ENCODE data around the gene SH3BGRL2. TPM values are rescaled to one million over a fixed set of nuclear protein-coding genes. Genes with fewer than 3 reads are reported as not detected.

Gene SH3BGRL2
- total RNA-seq, 8 experiments from 2014 or later: 4.1 to 44.6 (median 17.8) TPM

DNA sequence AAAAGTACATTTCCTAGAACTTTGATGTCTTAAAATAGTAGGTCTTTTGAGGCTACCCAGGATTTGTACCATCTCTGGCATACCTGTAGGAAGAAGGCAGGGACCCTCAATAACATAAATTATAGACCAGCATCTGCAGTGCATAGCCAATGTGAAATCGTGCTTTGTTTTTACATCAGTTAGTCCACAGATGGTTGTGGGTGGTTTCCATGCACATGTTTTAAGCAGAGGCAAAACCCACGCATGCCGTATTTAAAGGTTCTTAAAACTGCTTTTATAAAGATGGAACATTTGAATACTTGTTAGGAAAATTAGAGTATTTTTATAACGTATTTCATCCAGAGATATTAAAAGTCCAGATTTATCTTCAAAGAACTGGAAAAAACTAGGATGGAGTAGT, 66.3 kb downstream of the SH3BGRL2 start:
- Histone ChIP-seq H3K4me1 (replicated peaks in 1 of 2) (no peaks in the 10 kb centered on the region), H3K4me3 (no peak overlapping the region), H3K27ac (no peak overlapping the region)
- in situ Hi-C loops (cut with MboI; ENCODE audit: low pct_unique_long_range_greater_than_20kb in 2 of 9, low sequenced_read_pairs in 9 of 9, unreplicated experiment in 9 of 9): no loop called here
- 0 to 100% (median 91%) methylated on average over 2 to 4 of the region's 4 CpGs; no CpG with 5 or more reads in 1 of the 10 experiments for WGBS, 10 experiments
- peak in 3 of 8 experiments; percentile 19 to 91 (median 31) for ATAC-seq (replicated peaks in 6 of 8)

DNA sequence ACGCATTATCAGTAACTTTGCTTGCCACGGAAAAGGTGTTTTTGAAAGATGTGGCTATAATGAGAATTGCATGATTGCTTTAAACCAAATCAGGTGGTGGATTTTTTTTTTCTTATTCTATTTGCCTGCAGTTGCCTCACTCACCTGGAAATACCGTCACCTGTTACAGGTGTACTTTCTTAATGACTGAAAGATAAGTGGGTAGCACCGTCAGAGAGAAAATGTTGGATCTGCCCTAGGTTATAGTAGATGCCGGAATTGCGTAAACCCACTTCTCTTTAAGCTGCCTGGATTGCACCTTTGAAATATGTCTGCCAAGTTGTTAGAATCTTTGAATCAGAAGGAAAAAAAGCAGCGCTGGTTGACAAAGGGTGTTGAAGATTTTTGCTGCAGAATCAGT, 68.5 kb downstream of the SH3BGRL2 start:
- H3K27ac ChIP-seq: no peak overlapping the region
- in situ Hi-C loops (cut with MboI; ENCODE audit: low pct_unique_long_range_greater_than_20kb in 2 of 9, low sequenced_read_pairs in 9 of 9, unreplicated experiment in 9 of 9): no loop called here
- WGBS, 10 experiments: 80 to 100% (median 99%) methylated on average over 1 to 7 of the region's 7 CpGs
- no peaks in the 10 kb centered on the region for H3K4me1 ChIP-seq (replicated peaks in 1 of 2)
- ATAC-seq (replicated peaks in 6 of 8): no peak
- H3K4me3 ChIP-seq: no peak overlapping the region

DNA sequence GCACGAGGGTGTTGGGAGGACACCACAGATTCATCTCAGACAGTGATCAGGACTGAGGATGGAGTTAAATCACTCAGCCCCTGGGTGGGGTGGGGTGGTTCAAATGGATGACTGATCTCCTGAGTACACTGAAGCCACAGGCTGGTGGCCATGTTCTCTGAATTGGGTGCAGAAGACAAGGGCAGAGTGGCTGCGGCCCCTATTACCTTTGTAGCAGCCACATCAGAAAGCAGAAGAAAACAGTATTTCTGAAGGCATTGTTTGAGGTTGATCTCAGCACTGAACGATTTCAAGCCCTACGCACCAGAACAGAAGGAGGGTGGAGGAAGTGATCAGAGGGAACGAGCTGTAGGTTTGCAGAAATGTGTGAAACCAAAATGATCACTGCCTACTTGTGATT, 71.6 kb downstream of the SH3BGRL2 start:
- ATAC-seq (replicated peaks in 6 of 8): peak in 1 of 8 experiments; percentile 58
- 50 to 93% (median 77%) methylated on average over 2 to 5 of the region's 5 CpGs; no CpG with 5 or more reads in 3 of the 10 experiments for WGBS, 10 experiments
- Histone ChIP-seq H3K4me3 (no peak overlapping the region), H3K4me1 (replicated peaks in 1 of 2) (no peaks in the 10 kb centered on the region), H3K27ac (no peak overlapping the region)
- in situ Hi-C loops (cut with MboI; ENCODE audit: low pct_unique_long_range_greater_than_20kb in 2 of 9, low sequenced_read_pairs in 9 of 9, unreplicated experiment in 9 of 9): no loop called here

DNA sequence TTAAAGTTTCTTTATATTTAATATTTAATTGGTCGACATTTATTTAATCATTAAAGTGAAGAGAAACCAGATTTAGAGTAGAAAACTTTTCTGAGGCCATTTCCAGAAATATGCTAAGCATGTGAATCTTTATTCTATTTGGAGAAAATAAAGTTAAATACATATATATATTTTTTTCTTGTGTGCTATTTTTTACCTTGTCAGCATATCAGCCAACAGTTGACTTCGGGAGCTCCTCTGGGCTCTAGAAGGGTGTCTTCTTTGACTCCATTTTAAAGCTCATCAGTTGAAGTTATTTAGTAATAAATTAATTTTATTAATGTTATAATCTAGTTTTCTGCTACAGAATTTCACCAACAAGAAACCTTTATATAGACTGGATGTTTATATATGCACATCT, 73.1 kb downstream of the SH3BGRL2 start:
- in situ Hi-C loops (cut with MboI; ENCODE audit: low pct_unique_long_range_greater_than_20kb in 2 of 9, low sequenced_read_pairs in 9 of 9, unreplicated experiment in 9 of 9): no loop called here
- WGBS, 10 experiments: 59 to 100% (median 93%) methylated on average over 1 to 2 of the region's 2 CpGs
- Histone ChIP-seq H3K4me1 (replicated peaks in 1 of 2) (no peaks in the 10 kb centered on the region), H3K27ac (no peak overlapping the region), H3K4me3 (no peak overlapping the region)
- no peak for ATAC-seq (replicated peaks in 6 of 8)

DNA sequence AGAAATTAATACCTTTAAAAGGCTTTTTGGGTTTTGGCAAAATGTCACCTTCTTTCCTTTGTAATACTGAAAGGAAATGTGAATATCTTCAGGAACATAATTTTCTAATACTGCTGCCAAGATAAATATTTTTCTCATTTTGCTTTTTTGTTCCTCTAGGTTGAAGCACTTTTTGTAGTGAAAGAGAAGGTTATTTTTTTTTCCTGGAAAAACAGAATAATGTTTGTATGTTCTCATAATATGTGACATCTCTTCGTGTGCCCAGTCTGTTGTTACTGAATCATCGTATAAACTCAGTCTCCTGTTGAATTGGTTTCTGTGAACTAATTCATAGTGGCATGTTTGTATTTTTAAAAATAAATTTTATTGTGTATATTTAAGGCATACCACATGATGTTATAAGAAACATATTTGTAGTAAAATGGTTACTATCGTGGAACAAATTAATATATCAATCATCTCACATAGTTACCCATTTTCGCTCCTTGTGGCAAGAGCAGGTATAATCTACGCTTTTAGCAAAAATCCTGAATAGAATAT, 74.4 kb downstream of the SH3BGRL2 start:
- ATAC-seq (replicated peaks in 6 of 8): no peak
- in situ Hi-C loops (cut with MboI; ENCODE audit: low pct_unique_long_range_greater_than_20kb in 2 of 9, low sequenced_read_pairs in 9 of 9, unreplicated experiment in 9 of 9): no loop called here
- H3K4me1 ChIP-seq (replicated peaks in 1 of 2): no peaks in the 10 kb centered on the region
- WGBS, 10 experiments: 82 to 98% (median 91%) methylated on average over 1 to 5 of the region's 5 CpGs
- no peak overlapping the region for H3K27ac ChIP-seq
- H3K4me3 ChIP-seq: no peak overlapping the region

DNA sequence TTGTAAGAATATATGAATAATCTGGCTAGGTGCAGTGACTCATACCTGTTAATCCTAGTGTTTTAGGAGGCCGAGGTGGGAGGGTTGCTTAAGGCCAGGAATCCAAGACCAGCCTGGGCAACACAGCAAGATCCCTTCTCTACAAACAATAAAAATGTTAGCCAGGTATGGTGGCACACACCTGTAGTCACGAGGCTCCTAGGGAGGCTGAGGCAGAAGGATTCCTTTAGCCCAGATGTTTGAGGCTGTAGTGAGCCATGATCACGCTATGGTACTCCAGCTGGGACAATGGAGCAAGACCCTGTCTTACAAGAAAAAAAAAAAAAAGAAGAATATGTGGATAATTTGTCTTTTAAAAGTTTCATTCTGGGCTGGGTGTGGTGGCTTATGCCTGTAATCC, 75.4 kb downstream of the SH3BGRL2 start:
- H3K4me3 ChIP-seq: no peak overlapping the region
- in situ Hi-C loops (cut with MboI; ENCODE audit: low pct_unique_long_range_greater_than_20kb in 2 of 9, low sequenced_read_pairs in 9 of 9, unreplicated experiment in 9 of 9): no loop called here
- no peaks in the 10 kb centered on the region for H3K4me1 ChIP-seq (replicated peaks in 1 of 2)
- 88 to 100% (median 100%) methylated on average over 1 to 2 of the region's 3 CpGs; no CpG with 5 or more reads in 2 of the 10 experiments for WGBS, 10 experiments
- H3K27ac ChIP-seq: no peak overlapping the region
- ATAC-seq (replicated peaks in 6 of 8): no peak

DNA sequence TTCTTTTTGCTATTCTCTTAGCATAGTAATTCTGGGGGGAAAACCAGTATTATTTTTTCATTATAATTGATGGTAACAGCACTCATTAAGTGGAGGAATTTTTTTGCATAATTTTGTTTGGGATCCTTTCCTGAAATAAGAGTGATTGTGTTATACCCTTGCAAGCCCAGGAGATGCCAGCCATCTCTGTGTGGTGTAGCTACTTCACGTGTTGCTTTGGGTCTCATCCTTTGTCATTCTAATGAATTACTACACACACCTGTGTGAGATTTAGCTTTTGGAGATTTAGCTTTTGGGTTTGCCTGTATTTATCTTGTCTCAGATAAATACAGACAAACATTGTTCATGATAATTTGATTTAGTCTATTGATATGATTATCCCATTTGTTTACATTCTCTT, 76.5 kb downstream of the SH3BGRL2 start:
- no peak overlapping the region for H3K27ac ChIP-seq
- no peaks in the 10 kb centered on the region for H3K4me1 ChIP-seq (replicated peaks in 1 of 2)
- WGBS, 10 experiments: 73 to 100% (median 100%) methylated on average over 1 of the region's 1 CpG; no CpG with 5 or more reads in 2 of the 10 experiments
- ATAC-seq (replicated peaks in 6 of 8): no peak
- in situ Hi-C loops (cut with MboI; ENCODE audit: low pct_unique_long_range_greater_than_20kb in 2 of 9, low sequenced_read_pairs in 9 of 9, unreplicated experiment in 9 of 9): no loop called here
- no peak overlapping the region for H3K4me3 ChIP-seq

DNA sequence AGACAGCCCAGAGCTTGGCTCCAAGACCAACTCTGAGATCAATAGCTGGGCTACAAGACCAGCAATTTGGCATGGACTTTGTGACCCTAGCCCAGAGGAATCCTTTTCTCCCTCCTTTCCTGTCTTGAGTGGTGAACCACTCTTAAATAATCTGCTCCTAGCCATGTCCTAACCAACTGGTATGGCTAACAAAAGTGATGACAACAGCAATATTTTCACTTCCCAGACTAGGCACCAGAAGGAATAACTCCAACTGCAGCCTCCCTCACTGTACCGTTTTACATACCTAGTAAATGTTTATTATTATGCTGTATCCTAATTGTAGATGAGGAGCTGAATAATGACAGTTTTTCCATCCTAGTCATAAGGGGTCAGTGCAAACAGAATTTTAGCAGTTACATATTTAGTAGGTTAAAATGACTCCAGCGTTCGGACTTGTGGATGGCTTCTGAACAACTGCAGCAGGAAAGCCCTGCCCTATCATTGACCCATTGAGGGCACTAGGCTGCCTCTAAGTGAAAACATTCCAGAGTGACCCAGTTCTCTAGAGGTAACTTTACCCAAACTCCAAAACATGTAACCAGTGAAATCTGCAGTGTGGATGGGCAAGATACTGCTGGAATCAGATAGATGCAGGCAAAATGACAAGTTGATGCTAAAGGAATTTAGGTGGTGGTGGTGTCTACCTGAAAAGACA, 77.1 kb downstream of the SH3BGRL2 start:
- Histone ChIP-seq H3K27ac (no peak overlapping the region), H3K4me3 (no peak overlapping the region), H3K4me1 (replicated peaks in 1 of 2) (no peaks in the 10 kb centered on the region)
- in situ Hi-C loops (cut with MboI; ENCODE audit: low pct_unique_long_range_greater_than_20kb in 2 of 9, low sequenced_read_pairs in 9 of 9, unreplicated experiment in 9 of 9): no loop called here
- ATAC-seq (replicated peaks in 6 of 8): no peak
- 19 to 100% (median 73%) methylated on average over 1 to 3 of the region's 3 CpGs; no CpG with 5 or more reads in 5 of the 10 experiments for WGBS, 10 experiments

DNA sequence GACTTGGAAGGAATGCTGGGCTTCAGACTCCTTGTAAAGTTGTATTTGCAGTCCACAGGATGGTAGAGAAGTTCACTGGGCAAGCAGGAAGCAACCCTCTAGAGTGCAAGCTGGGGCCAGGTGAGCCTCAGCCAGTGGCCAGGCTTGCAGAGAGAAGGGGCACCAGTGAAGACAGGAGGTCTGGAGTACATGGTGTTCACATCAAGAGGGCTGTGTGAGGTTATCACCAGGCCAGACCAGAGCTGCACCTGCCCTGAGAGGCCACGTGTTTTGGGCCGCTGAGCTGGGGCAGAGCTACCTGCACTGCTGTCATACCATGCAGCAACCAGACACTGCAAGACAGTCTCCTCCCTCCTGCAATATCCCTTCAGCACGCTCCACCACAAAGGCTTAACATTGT, 79.0 kb downstream of the SH3BGRL2 start:
- Histone ChIP-seq H3K4me3 (no peak overlapping the region), H3K4me1 (replicated peaks in 1 of 2) (no peaks in the 10 kb centered on the region), H3K27ac (no peak overlapping the region)
- in situ Hi-C loops (cut with MboI; ENCODE audit: low pct_unique_long_range_greater_than_20kb in 2 of 9, low sequenced_read_pairs in 9 of 9, unreplicated experiment in 9 of 9): no loop called here
- no peak for ATAC-seq (replicated peaks in 6 of 8)
- 30 to 87% (median 78%) methylated on average over 1 to 3 of the region's 3 CpGs; no CpG with 5 or more reads in 4 of the 10 experiments for WGBS, 10 experiments

DNA sequence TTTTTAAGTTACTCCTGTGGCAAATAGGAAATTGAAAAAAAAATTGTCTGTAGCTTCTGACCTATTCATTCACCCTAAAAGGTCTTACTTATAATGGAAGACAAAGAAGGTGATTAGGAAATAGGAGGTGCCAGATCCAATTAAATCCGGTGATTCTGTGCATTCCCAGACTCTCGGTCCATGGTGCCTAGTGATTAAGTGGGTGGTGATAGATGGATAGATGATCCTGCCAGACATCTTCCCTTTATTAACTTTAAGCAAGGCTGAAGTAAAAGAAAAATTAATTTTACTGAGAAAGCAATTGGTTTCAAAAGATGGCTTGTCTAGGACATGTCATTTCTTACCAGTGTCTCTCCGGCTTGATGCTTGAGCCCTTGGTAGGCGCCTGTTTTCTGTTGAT, 80.0 kb downstream of the SH3BGRL2 start:
- Histone ChIP-seq H3K4me3 (no peak overlapping the region), H3K4me1 (replicated peaks in 1 of 2) (no peaks in the 10 kb centered on the region), H3K27ac (no peak overlapping the region)
- WGBS, 10 experiments: 35 to 93% (median 80%) methylated on average over 1 to 4 of the region's 4 CpGs; no CpG with 5 or more reads in 3 of the 10 experiments
- in situ Hi-C loops (cut with MboI; ENCODE audit: low pct_unique_long_range_greater_than_20kb in 2 of 9, low sequenced_read_pairs in 9 of 9, unreplicated experiment in 9 of 9): no loop called here
- no peak for ATAC-seq (replicated peaks in 6 of 8)

DNA sequence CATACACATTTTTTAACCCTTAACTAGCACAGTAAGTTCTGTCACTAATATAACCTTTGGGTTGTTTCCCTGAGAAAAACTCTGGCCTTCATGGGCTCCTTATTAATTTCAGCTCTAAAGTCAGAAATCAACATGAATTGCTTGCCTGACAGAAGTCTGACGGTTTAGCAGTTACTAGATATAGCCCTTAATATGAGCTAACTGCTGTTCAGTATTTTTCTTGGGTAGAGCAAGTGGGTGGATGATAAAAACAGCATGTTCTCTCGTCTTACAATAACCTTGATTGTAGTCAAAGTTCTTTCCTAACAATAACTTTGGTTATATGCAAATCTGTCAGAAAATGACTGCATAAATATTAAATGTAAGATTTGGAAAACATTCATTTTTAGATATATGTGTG, 81.0 kb downstream of the SH3BGRL2 start:
- no peak for ATAC-seq (replicated peaks in 6 of 8)
- in situ Hi-C loops (cut with MboI; ENCODE audit: low pct_unique_long_range_greater_than_20kb in 2 of 9, low sequenced_read_pairs in 9 of 9, unreplicated experiment in 9 of 9): no loop called here
- H3K4me1 ChIP-seq (replicated peaks in 1 of 2): no peaks in the 10 kb centered on the region

DNA sequence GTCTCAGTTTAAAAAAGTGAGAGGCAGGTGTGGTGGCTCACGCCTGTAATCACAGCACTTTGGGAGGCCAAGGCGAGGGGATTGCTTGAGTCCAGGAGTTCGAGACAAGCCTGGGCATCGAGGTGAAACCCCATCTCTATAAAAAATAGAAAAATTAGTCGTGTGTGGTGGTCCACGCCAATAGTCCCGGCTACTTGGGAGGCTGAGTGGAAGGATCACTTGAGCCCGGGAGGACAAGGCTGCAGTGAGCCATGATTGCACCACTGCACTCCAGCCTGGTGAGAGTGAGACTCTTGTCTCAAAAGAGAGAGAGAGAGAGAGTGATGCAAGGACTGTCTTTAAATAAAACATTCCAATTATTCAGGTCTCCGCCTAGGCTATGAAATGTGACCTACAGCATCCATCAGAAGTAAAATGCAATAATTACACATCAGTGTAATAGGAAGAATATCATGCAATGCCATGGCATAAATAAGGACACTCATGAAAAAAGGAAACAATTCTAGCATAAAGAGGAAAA, 81.5 kb downstream of the SH3BGRL2 start:
- no peak overlapping the region for H3K27ac ChIP-seq
- ATAC-seq (replicated peaks in 6 of 8): peak in 3 of 8 experiments; percentile 51 to 72 (median 67)
- 70 to 100% (median 77%) methylated on average over 1 to 3 of the region's 9 CpGs; no CpG with 5 or more reads in 3 of the 10 experiments for WGBS, 10 experiments
- in situ Hi-C loops (cut with MboI; ENCODE audit: low pct_unique_long_range_greater_than_20kb in 2 of 9, low sequenced_read_pairs in 9 of 9, unreplicated experiment in 9 of 9): no loop called here
- H3K4me1 ChIP-seq (replicated peaks in 1 of 2): no peaks in the 10 kb centered on the region
- H3K4me3 ChIP-seq: no peak overlapping the region

More for the DNA sequence above, 81.0 kb downstream of the SH3BGRL2 start:
- H3K4me3 ChIP-seq: no peak overlapping the region
- WGBS, 10 experiments: 38 to 100% (median 59%) methylated on average over 1 to 2 of the region's 2 CpGs; no CpG with 5 or more reads in 2 of the 10 experiments
- H3K27ac ChIP-seq: no peak overlapping the region

DNA sequence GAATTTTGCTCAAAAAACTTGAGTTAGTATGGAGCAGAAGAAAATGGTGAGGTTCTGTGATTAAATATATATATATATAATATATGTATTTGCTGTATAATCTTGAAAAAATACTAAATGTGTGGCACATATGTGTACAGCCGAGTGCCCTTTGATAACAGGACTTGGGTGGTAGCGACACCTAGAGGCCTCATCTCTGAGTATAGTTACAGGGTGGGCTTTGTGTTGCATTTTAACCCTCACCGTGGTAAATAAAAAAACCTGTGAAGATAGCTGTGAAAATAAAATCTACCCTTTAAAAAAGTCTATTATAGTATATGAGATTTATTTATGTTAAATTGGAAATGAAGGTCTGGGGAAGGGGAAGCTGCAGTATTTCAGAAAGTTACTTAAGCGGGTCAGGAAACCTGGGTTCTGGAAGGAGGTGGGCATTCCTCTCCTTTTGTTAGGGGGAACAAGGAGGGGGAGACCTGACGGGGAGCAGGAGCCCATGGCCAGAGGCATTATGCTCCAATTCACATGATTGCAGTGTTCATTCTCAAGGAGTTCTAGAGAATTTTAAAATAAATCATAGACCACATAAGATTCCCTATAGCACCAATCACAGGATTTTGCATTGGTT, 82.7 kb downstream of the SH3BGRL2 start:
- in situ Hi-C loops (cut with MboI; ENCODE audit: low pct_unique_long_range_greater_than_20kb in 2 of 9, low sequenced_read_pairs in 9 of 9, unreplicated experiment in 9 of 9): no loop called here
- 0 to 71% (median 15%) methylated on average over 1 to 4 of the region's 5 CpGs; no CpG with 5 or more reads in 2 of the 10 experiments for WGBS, 10 experiments
- H3K27ac ChIP-seq: no peak overlapping the region
- peak; percentile 56 to 92 (median 70) for ATAC-seq (replicated peaks in 6 of 8)
- no peaks in the 10 kb centered on the region for H3K4me1 ChIP-seq (replicated peaks in 1 of 2)
- H3K4me3 ChIP-seq: no peak overlapping the region

Measured in motor neuron (in vitro differentiated cells).